Measurements from ENCODE around the gene DOC2A.
"Not testable (repeated sequence)": the region's sequence is repeated elsewhere in the genome, so short reads cannot be mapped to it uniquely, and the experiment has no call there.

Gene DOC2A

DNA sequence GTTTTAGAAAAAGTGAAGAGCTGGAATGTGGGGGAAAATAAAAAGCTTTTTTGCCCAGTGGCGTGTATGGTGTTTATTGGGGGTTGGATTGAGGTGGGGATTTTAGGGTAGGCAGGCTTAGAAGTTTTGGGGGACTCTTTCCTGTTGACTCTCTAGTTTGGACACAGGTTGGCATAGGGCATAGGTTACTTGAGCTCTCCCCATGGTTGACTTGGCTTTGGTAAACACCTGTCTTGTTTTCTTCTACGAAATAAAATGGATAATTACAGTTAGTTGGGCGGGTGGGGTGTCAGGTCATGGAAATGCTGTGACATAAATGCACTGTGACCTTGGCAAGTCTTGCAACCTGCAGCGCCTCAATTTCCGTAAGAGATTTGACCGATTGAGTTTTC is 37.8 kb downstream of the DOC2A start:
- no peak for DNase-seq (ENCODE audit: low read depth)

DNA sequence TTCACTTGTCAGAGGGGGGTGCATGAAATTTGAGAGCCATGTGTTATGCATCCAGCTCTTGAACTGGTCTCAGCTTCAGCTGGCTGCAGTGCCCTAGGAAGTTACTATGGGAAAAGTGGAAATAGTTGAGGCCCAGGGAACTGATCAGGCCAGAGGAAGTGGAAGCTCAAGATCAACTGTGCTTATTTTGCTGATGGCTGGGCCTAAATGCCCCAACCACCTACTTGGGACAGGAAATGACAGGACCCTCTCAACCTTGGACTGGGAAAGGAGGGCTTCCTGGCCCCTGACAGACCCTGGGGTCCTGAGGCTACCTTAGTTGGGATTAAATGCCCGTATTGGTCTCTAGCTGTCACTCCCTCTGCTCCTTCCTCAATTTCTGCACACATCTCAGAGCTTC is 38.3 kb downstream of the DOC2A start:
- no peak for DNase-seq (ENCODE audit: low read depth)

DNA sequence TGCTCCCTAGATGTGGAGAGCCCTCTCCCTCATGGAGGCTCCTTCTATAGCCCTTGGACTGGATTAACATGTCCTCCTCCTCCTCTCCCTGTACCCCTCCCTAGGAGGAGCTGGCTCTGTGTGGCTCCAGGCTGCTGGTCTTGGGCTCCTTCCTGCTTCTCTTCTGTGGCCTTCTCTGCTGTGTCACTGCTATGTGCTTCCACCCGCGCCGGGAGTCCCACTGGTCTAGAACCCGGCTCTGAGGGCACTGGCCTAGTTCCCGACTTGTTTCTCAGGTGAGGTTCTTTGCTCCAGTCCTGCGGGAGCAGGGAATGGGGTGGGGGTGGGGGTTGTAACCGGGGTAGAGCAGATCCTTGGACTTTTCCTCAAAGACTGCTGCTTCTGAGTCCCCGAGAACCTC is 39.5 kb downstream of the DOC2A start:
- no peak for DNase-seq (ENCODE audit: low read depth)

DNA sequence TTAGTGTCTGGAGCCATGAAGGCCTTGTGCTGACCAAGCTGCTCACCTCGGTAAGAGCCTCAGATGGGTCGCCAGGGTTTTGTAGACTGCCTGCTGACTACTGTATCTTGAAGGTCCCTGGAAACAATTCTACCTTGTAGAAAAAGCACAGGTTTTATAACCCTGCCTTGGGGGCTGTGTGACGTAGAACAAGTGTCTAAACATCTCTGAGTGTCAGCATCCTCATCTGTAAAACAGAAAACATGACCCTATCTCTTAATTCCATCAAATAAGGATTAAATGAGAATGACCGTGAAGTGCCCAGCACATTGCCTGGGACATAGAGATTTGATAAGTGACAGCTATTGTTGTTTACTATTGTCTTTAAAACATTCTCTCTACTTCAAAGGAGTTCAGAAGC is 42.6 kb downstream of the DOC2A start:
- DNase-seq (ENCODE audit: low read depth), result no peak

DNA sequence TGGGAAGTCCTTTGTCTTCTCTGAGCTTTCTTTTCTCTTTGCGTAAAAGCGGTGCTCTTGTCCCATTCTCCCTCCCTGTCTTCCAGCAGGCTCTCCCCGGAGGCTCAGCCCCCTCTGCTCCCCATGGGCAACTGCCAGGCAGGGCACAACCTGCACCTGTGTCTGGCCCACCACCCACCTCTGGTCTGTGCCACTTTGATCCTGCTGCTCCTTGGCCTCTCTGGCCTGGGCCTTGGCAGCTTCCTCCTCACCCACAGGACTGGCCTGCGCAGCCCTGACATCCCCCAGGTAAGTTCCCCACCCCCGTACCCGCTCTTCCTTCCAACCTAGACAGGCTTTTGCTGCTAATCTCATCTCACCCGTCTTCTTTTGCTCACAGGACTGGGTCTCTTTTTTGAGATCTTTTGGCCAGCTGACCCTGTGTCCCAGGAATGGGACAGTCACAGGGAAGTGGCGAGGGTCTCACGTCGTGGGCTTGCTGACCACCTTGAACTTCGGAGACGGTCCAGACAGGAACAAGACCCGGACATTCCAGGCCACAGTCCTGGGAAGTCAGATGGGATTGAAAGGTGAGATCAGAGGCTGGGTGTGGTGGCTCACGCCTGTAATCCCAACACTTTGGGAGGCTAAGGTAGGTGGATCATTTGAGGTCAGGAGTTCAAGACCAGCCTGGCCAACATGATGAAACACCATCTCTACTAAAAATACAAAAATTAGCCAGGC is 47.6 kb downstream of the DOC2A start:
- no peak for DNase-seq (ENCODE audit: low read depth)

DNA sequence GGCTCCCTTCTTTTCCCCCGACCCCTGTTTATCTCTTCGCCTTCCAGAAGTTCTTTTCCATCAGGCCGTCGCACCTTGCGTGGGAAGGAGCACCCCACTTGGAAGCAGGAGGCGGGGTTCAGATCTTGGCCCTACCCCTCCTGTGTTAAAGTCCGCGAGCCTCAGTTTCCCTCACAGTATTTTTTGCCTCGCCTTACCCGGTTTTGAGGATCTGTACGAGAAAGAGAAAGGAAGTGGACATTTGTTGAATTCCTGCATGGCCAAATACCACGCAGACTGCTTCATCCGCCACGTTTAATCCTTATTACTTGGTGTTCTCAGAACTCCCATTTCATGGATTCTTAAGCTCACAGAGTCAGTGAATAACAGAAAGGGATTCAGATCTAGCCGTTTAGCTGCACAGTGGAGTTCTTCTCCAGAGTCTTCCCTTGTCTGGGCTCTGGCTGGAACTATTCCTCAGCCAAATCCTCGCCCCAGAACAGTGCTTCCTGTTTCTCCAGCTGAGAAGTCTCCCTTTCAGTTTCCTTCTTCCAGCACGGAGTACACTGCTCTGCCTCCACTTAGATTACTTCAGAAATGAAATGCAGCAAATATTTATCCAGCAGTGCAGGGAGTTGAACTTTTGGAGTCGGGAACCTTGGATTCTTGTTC is 48.4 kb downstream of the DOC2A start:
- no peak for DNase-seq (ENCODE audit: low read depth)

DNA sequence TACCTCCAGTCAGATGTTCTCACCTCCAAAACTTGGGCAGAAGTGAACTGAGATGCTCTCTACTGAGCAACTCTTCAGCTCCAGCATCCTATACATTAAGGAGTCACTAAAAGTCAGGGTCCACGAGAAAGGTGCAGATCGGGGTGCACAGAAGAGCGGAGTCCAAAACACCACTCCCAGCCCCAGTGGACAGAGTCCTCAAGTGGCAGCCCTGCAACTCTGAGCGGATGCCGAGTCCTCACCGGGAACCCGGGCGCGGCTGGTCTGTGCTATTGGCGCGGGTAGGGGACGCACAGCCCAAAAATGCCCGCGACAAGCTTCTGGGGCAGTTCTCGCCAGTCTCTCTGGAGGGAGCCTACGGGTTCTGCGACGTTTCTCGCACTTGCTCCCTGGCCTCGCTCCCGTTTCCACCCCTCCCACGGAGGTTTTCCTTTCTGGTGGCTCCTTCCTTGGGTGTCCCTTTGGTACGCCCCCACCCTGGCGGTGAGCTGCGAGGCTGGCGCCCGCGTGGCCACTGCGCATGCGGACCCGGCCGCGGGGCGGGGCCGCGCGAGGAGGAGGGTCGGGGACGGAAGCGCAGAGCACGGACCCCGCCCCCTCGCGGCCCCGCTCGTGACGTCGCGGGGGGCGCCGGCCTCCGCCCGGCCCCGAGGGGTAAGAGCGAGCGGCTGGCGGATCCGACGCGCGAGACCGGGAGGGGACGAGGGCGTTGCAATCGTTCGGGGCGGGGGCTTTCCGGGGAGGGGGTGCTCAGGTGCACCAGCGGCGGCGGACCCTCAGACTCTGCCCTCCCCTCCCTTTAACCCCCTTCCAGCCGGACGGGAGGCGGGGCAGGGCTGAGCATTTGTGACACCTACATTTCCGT is 49.1 kb downstream of the DOC2A start, which contains the start of gene TMEM219:
TMEM219 (plus strand) TSS at position 601 of the 865 bp plus-strand sequence. CDS start 1,065 bp downstream, outside the sequence.
- peak; percentile 62 for DNase-seq (ENCODE audit: low read depth)

DNA sequence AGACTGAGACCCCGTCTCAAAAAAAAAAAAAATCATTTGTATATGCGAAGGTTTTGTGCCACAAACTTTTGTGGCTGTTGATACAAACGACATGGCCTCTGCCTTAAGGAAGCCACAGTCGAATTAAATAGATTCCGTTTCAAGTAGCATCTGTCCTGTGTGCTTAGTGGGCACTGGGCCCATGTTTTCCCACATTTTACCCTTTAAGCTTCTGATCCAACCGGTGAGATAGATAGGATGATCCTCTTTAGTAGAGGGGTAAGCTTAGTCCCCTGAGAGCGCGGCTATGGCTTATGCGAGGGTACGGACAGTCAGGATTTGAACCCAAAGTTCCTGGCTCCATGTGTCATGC is 49.7 kb downstream of the DOC2A start:
- DNase-seq (ENCODE audit: low read depth), result no peak

DNA sequence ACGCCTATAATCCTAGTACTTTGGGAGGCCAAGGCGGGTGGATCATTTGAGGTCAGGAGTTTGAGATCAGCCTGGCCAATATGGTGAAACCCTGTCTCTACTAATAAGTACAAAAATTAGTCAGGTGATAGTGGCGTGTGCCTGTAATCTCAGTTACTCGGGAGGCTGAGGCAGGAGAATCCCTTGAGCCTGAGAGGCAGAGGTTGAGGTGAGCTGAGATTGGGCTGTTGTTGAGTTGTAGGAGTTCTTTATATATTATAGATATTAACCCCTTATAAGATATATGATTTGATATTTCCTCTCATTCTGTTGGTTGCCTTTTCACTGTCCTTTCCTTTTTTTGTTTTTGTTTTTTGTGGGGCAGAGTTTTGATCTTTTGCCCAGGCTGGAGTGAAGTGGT is 51.0 kb downstream of the DOC2A start:
- DNase-seq (ENCODE audit: low read depth), result not testable (repeated sequence)

DNA sequence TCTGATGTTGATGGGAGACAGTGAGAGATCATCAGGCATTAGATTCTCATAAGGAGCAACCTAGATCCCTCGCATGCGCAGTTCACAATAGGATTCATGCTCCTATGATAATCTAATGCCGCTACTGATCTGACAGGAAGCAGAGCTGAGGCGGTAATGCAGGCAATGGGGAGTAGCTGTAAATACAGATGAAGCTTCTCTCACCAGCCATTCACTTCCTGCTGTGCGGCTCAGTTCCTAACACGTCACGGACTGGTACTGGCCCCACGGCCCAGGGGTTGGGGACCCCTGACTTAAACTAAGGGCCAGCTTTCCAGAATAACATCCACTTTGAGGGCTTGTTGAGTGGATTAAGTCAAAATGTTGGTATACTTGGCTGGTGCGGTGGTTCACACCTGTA is 51.5 kb downstream of the DOC2A start:
- no peak for DNase-seq (ENCODE audit: low read depth)

DNA sequence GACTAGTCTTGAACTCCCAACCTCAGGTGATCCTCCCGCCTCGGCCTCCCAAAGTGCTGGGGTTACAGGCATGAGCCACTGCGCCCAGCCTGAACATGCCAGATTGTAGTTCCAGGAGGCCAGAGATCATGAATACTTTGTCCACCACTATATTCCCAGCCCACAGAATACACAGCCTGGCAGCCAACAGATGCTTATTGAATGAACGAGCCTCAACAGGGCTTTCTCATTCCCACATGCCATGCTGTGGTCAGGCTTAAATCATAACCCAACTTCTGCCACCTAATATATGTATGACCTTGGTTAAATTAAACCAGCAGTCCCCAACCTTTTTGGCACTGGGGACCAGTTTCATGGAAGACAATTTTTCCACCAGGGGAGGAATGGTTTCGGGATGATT is 52.1 kb downstream of the DOC2A start:
- DNase-seq (ENCODE audit: low read depth), result no peak
